CD4-positive, alpha-beta T cell treated with Interleukin-15 for 1 hour (primary cell): Measurements from ENCODE around the gene ZNF418.
"Not testable (repeated sequence)": the region's sequence is repeated elsewhere in the genome, so short reads cannot be mapped to it uniquely, and the experiment has no call there.

ENCODE experiments used
- DNase-seq: peaks from one replicate; pipeline ENCODE4 v3.0.0-alpha.2; 2020

ZNF418 gene

DNA sequence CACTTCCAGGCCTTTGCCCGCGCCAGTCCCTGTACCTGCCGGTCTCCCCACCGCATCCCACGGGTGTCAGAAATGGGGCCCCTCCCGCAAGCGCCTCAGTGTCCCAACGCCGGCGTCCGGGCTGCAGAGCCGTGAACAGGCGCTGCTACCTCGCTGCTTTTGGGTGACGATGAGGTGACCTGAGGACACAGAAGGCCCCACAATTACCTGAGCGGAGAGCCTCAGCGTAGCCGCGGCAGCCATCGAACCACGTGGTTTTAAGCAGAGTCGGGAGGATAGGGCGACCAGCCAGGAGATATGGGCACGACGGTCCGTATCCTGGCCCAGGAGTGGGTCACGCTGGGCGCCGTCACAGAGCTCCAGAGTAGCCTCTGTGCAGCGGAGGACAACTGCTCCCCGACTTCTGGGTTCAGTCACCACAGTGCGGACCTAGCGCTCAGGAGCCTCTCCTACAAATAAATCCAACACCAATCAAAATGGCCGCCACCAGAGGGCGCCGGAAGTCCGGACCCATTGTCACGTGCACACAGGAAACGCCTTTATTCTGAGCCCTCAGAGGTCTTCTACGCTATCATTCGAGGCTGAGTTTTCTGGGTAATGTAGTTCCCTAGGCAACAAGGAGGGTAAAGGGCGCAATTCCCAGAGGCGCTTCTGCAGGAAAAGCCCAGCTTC, 46.5 kb downstream of the ZNF418 start, which contains the start of gene ZNF814:
TSS of gene ZNF814 (minus strand) at position 478 of the 672 bp plus-strand sequence. CDS start at position 243, 235 bp downstream.
- DNase-seq = peak; percentile 84

DNA sequence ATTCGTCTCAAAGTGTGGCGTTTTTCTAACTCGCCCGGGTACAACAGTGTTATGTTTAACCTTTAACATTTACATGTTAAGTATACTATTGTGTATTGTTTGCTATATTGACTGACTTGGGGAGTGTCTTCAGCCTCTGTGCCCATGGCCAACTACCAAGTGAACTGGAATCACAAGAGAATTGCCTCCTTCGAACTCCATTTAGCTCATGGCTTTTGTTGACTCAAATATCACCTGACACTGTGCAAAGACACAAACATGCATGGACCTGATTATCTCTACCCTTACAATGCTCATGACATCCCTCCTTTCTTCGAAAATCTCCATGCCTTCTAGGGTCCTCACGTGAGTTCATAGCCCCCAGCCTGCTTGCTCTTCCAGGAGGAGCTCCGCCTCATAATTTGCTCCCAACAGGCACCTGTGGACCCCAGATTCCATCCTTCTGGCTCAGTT, 47.1 kb downstream of the ZNF418 start:
- DNase-seq = no peak

DNA sequence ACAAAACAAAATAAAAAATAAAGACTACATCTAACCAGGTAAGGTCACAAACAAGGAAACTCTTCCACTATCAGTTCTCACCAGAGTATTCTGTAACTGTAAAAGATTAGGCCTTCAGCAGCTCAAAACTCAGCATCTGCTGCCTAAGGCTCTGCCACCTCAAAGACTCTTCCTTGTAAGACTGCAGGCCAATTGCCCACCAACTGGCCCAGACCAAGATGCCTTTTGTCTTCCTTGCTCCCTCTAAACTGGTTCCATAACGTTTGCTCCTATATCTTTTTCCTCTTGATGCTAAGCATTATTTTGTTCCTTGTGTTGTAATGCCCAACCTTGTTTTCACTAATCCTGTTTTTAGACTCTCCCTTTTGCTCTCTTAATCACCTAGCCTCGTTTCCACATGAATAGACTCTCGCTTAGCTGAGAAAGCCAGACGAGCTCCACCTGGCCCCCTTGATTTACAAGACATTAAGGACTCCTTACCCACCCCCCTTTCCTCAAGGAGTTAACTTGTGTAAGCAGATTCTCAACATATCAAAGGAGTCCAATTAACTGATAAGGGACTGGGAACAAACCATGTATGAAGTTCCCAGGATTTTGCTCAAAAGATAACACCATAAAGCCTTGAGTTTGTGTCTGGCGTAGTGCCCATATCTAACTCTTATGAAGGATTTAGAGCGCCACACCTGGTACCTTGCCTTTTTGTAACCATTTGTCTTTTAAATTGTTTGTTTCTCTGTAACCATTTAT, 47.8 kb downstream of the ZNF418 start:
- DNase-seq = no peak

DNA sequence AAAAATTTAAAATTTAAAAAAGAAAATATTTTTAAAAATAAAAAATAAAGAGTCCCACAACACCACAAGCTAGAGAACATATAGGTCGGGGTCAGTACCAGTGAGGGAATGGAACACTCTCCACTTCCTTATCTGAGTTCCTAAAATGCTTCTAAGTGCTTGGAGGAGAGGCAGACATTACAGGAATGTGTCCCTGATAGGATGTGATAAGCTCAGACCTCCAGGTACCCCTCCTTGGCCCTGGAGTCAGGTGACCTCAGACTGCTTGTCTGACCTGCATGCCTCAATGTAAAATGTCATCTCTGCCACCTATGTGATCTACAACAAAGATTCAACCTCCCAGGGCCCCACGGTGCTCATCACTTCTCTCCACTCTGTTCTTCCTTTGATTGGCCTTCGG, 49.2 kb downstream of the ZNF418 start:
- no peak for DNase-seq

DNA sequence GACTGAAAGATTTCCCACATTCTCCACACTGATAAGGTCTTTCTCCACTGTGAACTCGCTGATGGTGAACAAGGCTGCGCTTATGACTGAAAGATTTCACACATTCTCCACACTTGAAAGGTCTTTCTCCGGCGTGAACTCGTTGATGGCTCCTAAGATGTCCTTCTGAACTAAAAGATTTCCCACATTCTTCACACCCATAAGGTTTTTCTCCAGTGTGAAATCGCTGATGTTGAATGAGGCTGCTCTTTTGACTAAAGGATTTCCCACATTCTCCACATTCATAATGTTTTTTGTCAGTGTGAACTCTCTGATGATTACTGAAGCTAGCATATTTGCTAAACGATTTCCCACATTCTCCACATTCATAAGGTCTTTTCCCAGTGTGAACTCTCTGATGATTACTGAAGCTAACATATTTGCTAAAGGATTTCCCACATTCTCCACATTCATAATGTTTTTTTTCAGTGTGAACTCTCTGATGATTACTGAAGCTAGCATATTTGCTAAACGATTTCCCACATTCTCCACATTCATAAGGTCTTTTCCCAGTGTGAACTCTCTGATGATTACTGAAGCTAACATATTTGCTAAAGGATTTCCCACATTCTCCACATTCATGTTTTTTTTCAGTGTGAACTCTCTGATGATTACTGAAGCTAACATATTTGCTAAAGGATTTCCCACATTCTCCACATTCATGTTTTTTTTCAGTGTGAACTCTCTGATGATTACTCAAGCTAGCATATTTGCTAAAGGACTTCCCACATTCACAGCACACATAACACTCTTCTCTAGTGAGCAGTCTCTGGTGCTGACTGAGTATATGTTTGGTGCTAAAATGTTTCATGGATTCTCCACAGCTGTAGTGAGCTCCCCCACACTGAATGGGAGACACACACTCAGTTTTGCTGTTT, 61.1 kb downstream of the ZNF418 start:
- DNase-seq = not testable (repeated sequence)

DNA sequence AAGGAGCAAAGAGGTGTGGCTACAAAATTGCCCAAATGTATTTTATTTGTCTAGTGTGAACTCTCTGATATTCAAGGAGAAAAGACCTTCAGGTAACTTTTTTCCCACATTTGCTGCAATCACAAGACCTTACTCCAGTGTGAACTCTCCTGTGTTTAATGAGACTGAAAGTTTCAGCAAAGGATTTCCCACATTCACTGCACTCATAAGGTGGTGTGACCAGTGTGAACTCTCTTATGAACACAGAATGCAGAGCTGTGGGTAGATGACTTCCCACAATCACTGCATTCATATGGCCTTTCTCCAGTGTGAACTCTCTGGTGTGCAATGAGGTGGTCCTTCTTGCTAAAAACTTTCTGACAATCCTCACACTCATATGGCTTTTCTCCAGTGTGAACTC, 62.8 kb downstream of the ZNF418 start:
- DNase-seq = no peak
